NCI-H524 (cell line): ENCODE data around the gene CDCP2.

ENCODE experiments used
- DNase-seq, 2 experiments: peaks; one replicate each; lab custom pipeline; 2025; lab: John Stamatoyannopoulos, UW

CDCP2 gene

DNA sequence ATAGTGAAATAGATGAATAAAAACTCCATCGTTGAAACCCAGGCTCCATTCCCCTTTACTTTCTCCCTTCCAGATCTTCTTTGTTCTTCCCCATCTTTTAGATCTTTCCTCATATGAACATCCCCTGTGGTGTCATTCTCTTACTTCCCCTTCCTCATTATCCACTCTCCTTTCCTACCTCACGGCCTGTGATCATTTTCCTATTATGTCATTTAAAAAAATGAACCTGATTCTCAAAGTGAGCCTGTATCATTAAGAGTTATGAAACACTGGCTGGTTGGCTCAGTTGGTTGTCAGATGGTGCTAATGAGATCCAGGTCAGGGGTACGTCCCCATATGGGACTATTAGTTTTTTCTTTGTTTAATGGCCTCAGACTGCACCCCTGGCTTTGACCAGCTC lies 61.1 kb downstream of the CDCP2 start:
- no peak for DNase-seq

DNA sequence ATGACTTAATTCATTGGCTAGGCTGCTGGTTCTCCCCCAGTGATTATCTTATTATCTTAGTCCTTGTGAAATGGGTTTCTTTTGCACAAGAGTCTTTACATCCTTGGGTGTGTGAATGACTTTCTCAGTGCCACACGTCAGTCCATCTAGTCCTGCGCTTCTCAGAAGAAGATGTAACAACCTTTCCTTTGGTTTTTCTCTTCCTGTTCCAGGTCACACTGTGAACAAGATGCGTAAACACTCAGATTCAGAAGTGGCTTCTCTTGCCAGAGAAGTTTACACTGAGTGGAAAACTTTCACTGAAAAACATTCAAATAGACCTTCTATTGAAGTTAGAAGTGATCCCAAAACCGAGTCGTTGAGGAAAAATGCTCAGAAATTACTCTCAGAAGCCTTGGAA lies 64.4 kb downstream of the CDCP2 start:
- no peak for DNase-seq

DNA sequence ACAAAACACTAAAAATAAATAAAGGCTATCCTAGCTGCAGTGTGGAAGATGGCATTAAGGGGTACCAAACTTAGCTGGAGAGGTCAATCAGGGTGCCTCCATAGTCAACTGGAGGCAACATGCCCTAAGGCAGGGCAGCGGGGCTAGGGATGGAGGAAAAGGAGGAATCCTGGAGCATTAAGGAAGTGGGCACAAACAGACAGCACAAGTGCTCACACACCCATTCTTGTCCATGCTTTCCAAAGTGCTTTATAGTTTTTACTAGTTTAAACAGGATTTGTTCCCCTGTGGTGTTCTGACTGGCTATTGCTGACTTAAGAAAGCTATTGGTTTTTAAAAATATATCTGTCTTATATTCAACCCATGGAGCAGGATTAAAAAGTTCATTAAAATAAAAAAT lies 66.0 kb downstream of the CDCP2 start:
- DNase-seq, result no peak

DNA sequence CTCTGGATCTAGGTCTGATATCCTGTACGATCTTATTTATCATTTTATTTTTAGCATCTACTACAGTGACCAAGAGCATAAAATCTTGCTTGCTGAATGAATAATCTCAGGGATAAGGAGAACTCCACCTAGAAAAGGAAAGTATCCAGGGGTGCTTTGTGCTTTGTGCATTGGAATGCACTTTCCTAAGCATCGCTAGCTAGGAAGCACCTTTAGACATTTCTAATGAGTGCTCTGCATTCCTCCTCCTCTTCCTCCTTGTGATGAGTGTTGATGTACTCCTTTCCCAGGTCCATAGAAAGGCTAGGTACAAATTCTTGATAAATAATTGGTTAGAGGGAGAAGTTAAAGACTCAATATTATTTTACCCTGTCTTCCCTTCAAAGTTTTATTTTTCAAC lies 68.0 kb downstream of the CDCP2 start:
- no peak for DNase-seq
